ENCODE results near the gene SMKR1. TPM values are rescaled to one million over a fixed set of nuclear protein-coding genes. Genes with fewer than 3 reads are reported as not detected.

The SMKR1 gene
- polyA plus RNA-seq, 1 donor (not counting 4 experiments of a cell fraction or from before 2014, with no cell fraction given) = 0.76 TPM

DNA sequence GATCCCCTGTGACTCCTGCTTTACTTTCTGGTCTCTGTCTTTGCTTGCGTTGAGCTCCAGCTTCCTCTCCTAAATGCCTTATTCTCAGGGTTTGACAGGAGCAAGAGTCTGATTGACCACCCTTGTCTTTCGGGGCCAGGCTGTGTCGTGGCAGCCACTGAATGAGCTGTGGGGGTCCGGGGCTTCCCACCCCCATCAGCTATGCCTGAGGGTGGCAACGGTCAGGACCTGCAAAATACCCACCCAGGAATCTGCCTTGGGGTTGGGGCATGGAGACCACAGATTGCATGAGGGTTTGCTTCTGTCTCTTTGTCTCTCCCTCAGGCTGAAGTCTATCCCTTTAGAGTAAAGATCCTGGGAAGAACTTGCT lies 20.6 kb downstream of the SMKR1 start:
- H3K4me3 ChIP-seq (ENCODE audit: control insufficient read depth in 2 of 3, extremely low read depth in 1 of 3, insufficient read depth in 2 of 3, low read depth in 1 of 3, low read length in 3 of 3) = no peak overlapping the region
- H3K9me1 ChIP-seq (ENCODE audit: control insufficient read depth, extremely low read depth, insufficient read depth, low read length) = no peaks in the 10 kb centered on the region
- H3K9me3 ChIP-seq (ENCODE audit: control insufficient read depth, low read depth, low read length) = no peaks in the 10 kb centered on the region
- H4K20me1 ChIP-seq (ENCODE audit: control insufficient read depth, extremely low read depth, insufficient read depth, low read length) = no peaks in the 10 kb centered on the region
- H3K4me2 ChIP-seq (ENCODE audit: control insufficient read depth, extremely low read depth, insufficient read depth, low read depth, low read length) = no peak overlapping the region
- H3K36me3 ChIP-seq (ENCODE audit: control insufficient read depth in 2 of 2, extremely low read depth in 1 of 2, insufficient read depth in 2 of 2, low read length in 2 of 2) = no peaks in the 10 kb centered on the region
- H3K27ac ChIP-seq (ENCODE audit: control insufficient read depth, insufficient read depth, low read length) = no peak overlapping the region
- H3K79me2 ChIP-seq (ENCODE audit: control insufficient read depth, insufficient read depth, low read length) = no peaks in the 10 kb centered on the region
- DNase-seq (ENCODE audit: low read depth, low spot score) = no peak
- no peak overlapping the region for H3K9ac ChIP-seq (ENCODE audit: control insufficient read depth, extremely low read depth, insufficient read depth, low read length)
- H2AFZ ChIP-seq (ENCODE audit: control insufficient read depth, low read length) = no peak overlapping the region
- H3K4me1 ChIP-seq (ENCODE audit: control insufficient read depth, extremely low read depth, insufficient read depth, low read length) = peaks cover 4% of the 10 kb centered on the region
- dilution Hi-C loops (cut with MboI; ENCODE audit: extremely low pct_ligation_motif_present, low sequenced_read_pairs) = no loop called here
- TF ChIP-seq, protein P1, sequence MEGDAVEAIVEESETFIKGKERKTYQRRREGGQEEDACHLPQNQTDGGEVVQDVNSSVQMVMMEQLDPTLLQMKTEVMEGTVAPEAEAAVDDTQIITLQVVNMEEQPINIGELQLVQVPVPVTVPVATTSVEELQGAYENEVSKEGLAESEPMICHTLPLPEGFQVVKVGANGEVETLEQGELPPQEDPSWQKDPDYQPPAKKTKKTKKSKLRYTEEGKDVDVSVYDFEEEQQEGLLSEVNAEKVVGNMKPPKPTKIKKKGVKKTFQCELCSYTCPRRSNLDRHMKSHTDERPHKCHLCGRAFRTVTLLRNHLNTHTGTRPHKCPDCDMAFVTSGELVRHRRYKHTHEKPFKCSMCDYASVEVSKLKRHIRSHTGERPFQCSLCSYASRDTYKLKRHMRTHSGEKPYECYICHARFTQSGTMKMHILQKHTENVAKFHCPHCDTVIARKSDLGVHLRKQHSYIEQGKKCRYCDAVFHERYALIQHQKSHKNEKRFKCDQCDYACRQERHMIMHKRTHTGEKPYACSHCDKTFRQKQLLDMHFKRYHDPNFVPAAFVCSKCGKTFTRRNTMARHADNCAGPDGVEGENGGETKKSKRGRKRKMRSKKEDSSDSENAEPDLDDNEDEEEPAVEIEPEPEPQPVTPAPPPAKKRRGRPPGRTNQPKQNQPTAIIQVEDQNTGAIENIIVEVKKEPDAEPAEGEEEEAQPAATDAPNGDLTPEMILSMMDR (optimal IDR thresholded peaks at IDR 0.05 in 1 of 3, IDR thresholded peaks at IDR 0.05 in 1 of 3, conservative IDR thresholded peaks at IDR 0.05 in 1 of 3; ENCODE audit: extremely low read depth in 1 of 3, insufficient read depth in 2 of 3, low read length in 3 of 3) = no peak
- no peak for TF ChIP-seq EZH2 (IDR thresholded peaks at IDR 0.05; ENCODE audit: low read length)
- FAIRE-seq = no peak
- H3K27me3 ChIP-seq (ENCODE audit: control insufficient read depth, extremely low read depth, insufficient read depth, low read length) = peaks cover 4% of the 10 kb centered on the region

DNA sequence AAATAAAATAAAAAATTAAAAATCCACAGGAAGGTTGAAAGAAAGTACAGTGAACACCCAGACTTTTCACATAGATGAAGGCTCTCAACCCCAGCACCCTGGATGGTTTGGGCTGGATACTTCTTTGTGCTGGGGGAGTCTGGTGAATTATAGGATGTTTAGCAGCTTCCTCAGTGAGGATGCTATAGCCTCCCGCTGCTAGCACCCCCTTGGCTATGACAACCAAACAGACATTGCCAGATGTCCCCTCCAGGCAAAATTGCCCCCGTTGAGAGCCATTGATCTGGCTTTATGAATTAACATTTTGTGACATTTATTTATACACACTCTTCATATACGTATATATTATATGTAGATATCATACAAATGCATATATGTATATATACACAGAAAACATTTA lies 21.6 kb downstream of the SMKR1 start:
- Histone ChIP-seq H3K27ac (ENCODE audit: control insufficient read depth, insufficient read depth, low read length) (no peak overlapping the region), H2AFZ (ENCODE audit: control insufficient read depth, low read length) (no peak overlapping the region), H4K20me1 (ENCODE audit: control insufficient read depth, extremely low read depth, insufficient read depth, low read length) (no peaks in the 10 kb centered on the region), H3K4me2 (ENCODE audit: control insufficient read depth, extremely low read depth, insufficient read depth, low read depth, low read length) (no peak overlapping the region), H3K9me3 (ENCODE audit: control insufficient read depth, low read depth, low read length) (no peaks in the 10 kb centered on the region), H3K4me1 (ENCODE audit: control insufficient read depth, extremely low read depth, insufficient read depth, low read length) (peaks cover 4% of the 10 kb centered on the region), H3K27me3 (ENCODE audit: control insufficient read depth, extremely low read depth, insufficient read depth, low read length) (peaks cover 4% of the 10 kb centered on the region), H3K79me2 (ENCODE audit: control insufficient read depth, insufficient read depth, low read length) (no peaks in the 10 kb centered on the region), H3K36me3 (ENCODE audit: control insufficient read depth in 2 of 2, extremely low read depth in 1 of 2, insufficient read depth in 2 of 2, low read length in 2 of 2) (no peaks in the 10 kb centered on the region), H3K4me3 (ENCODE audit: control insufficient read depth in 2 of 3, extremely low read depth in 1 of 3, insufficient read depth in 2 of 3, low read depth in 1 of 3, low read length in 3 of 3) (no peak overlapping the region), H3K9me1 (ENCODE audit: control insufficient read depth, extremely low read depth, insufficient read depth, low read length) (no peaks in the 10 kb centered on the region), H3K9ac (ENCODE audit: control insufficient read depth, extremely low read depth, insufficient read depth, low read length) (no peak overlapping the region)
- no peak for TF ChIP-seq EZH2 (IDR thresholded peaks at IDR 0.05; ENCODE audit: low read length)
- TF ChIP-seq, protein P1 (optimal IDR thresholded peaks at IDR 0.05 in 1 of 3, IDR thresholded peaks at IDR 0.05 in 1 of 3, conservative IDR thresholded peaks at IDR 0.05 in 1 of 3; ENCODE audit: extremely low read depth in 1 of 3, insufficient read depth in 2 of 3, low read length in 3 of 3) = no peak
- DNase-seq (ENCODE audit: low read depth, low spot score) (no peak), FAIRE-seq (no peak)
- dilution Hi-C loops (cut with MboI; ENCODE audit: extremely low pct_ligation_motif_present, low sequenced_read_pairs) = no loop called here

Measured in keratinocyte (primary cell).